ENCODE results near the gene TNFAIP8. TPM values are rescaled to one million over a fixed set of nuclear protein-coding genes. Genes with fewer than 3 reads are reported as not detected.

The TNFAIP8 gene
- total and polyA plus RNA-seq, 3 experiments from 2014 or later: 207 to 311 (median 295) TPM

GRCh38 chr5:119313658-119314605 is 41.9 kb upstream of the TNFAIP8 start:
- Mint-ChIP-seq H3K4me3 (peak overlapping the region in 6 of 7 donors; percentile 13 to 60 (median 29)), H3K9me3 (no peaks in the 10 kb centered on the region), H3K4me1 (peaks cover 89 to 95% (median 94%) of the 10 kb centered on the region in 3 donors), H3K27me3 (no peaks in the 10 kb centered on the region), H3K27ac (peak overlapping the region; percentile 78 to 96 (median 87)), H3K36me3 (peaks cover 3 to 12% (median 4%) of the 10 kb centered on the region in 3 donors)
- ChIA-PET POLR2A (interaction anchor here (1.0 to 1.8 kb wide), 5 partner anchors 17 to 46 kb away, joined by 4 to 10 read pairs (median 5); no protein-coding TSS in a partner anchor), CTCF (interaction anchor here (0.8 to 7.4 kb wide), 16 partner anchors 14 to 326 kb away, joined by 3 to 82 read pairs (median 6); partner anchors contain the start of genes DMXL1 and DTWD2)
- Histone ChIP-seq H3K27ac (ENCODE audit: low read depth, low read length) (no peak overlapping the region), H3K36me3 (ENCODE audit: insufficient read depth, low read length) (no peaks in the 10 kb centered on the region), H3K4me1 (ENCODE audit: insufficient read depth, low read length) (peaks cover 93% of the 10 kb centered on the region), H3K27me3 (ENCODE audit: insufficient read depth, low read length, poor library complexity, severe bottlenecking) (no peaks in the 10 kb centered on the region), H3K4me3 (ENCODE audit: low read length) (no peak overlapping the region), H3K9me3 (ENCODE audit: low read length) (no peaks in the 10 kb centered on the region)
- DNase-seq: no peak

- no peaks in the 10 kb centered on the region for H3K27me3 ChIP-seq (ENCODE audit: insufficient read depth, low read length, poor library complexity, severe bottlenecking)
- peak in 4 of 5 donors; percentile 36 to 69 (median 64) for DNase-seq
- no peak overlapping the region for H3K4me3 ChIP-seq (ENCODE audit: low read length)
- H3K4me1 Mint-ChIP-seq: peaks cover 89 to 95% (median 94%) of the 10 kb centered on the region in 3 donors
- peaks cover 94% of the 10 kb centered on the region for H3K4me1 ChIP-seq (ENCODE audit: insufficient read depth, low read length)
- CTCF ChIA-PET: interaction anchor here (0.6 to 7.4 kb wide), 43 partner anchors 9 to 328 kb away, joined by 3 to 82 read pairs (median 5); partner anchors contain the start of genes DMXL1, DTWD2 and TNFAIP8
- peak overlapping the region; percentile 28 to 70 (median 64) for H3K4me3 Mint-ChIP-seq
- H3K9me3 Mint-ChIP-seq: no peaks in the 10 kb centered on the region
- H3K27me3 Mint-ChIP-seq: no peaks in the 10 kb centered on the region
- H3K9me3 ChIP-seq (ENCODE audit: low read length): no peaks in the 10 kb centered on the region
- H3K27ac ChIP-seq (ENCODE audit: low read depth, low read length): peak overlapping the region; percentile 20
- POLR2A ChIA-PET: interaction anchor here (0.6 to 1.8 kb wide), 10 partner anchors 10 to 328 kb away, joined by 3 to 10 read pairs (median 4); partner anchors contain the start of gene DTWD2
- no peaks in the 10 kb centered on the region for H3K36me3 ChIP-seq (ENCODE audit: insufficient read depth, low read length)
- H3K27ac Mint-ChIP-seq: peak overlapping the region; percentile 78 to 96 (median 87)
- peaks cover 0 to 13% (median 4%) of the 10 kb centered on the region in 3 donors for H3K36me3 Mint-ChIP-seq
Measured at GRCh38 chr5:119315516-119315949, 40.3 kb upstream of the TNFAIP8 start.

- no peaks in the 10 kb centered on the region for H3K27me3 Mint-ChIP-seq
- ChIA-PET POLR2A (interaction anchor here (0.6 to 1.8 kb wide), 10 partner anchors 10 to 328 kb away, joined by 3 to 10 read pairs (median 4); partner anchors contain the start of gene DTWD2), CTCF (interaction anchor here (0.6 to 7.4 kb wide), 35 partner anchors 8 to 328 kb away, joined by 3 to 82 read pairs (median 5); partner anchors contain the start of genes DMXL1, DTWD2 and TNFAIP8)
- peaks cover 90 to 95% (median 94%) of the 10 kb centered on the region in 3 donors for H3K4me1 Mint-ChIP-seq
- no peak overlapping the region for H3K27ac ChIP-seq (ENCODE audit: low read depth, low read length)
- H3K4me1 ChIP-seq (ENCODE audit: insufficient read depth, low read length): peaks cover 94% of the 10 kb centered on the region
- H3K36me3 ChIP-seq (ENCODE audit: insufficient read depth, low read length): no peaks in the 10 kb centered on the region
- H3K4me3 Mint-ChIP-seq: peak overlapping the region in 6 of 7 donors; percentile 28 to 70 (median 57)
- no peaks in the 10 kb centered on the region for H3K9me3 Mint-ChIP-seq
- peak overlapping the region; percentile 78 to 96 (median 87) for H3K27ac Mint-ChIP-seq
- no peaks in the 10 kb centered on the region for H3K27me3 ChIP-seq (ENCODE audit: insufficient read depth, low read length, poor library complexity, severe bottlenecking)
- DNase-seq: peak in 1 of 5 donors; percentile 51
- H3K4me3 ChIP-seq (ENCODE audit: low read length): no peak overlapping the region
- H3K9me3 ChIP-seq (ENCODE audit: low read length): no peaks in the 10 kb centered on the region
- H3K36me3 Mint-ChIP-seq: peaks cover 0 to 13% (median 4%) of the 10 kb centered on the region in 3 donors
Measured at GRCh38 chr5:119316086-119316485, 39.7 kb upstream of the TNFAIP8 start.

GRCh38 chr5:119316906-119317305 is 38.9 kb upstream of the TNFAIP8 start:
- Mint-ChIP-seq H3K27ac (peak overlapping the region in 7 of 8 donors; percentile 75 to 96 (median 80)), H3K36me3 (peaks cover 0 to 15% (median 8%) of the 10 kb centered on the region in 3 donors), H3K4me1 (peaks cover 93 to 96% (median 96%) of the 10 kb centered on the region in 3 donors), H3K27me3 (no peaks in the 10 kb centered on the region), H3K4me3 (peak overlapping the region in 1 of 7 donors; percentile 17), H3K9me3 (no peaks in the 10 kb centered on the region)
- POLR2A ChIA-PET: no interaction called here
- no peaks in the 10 kb centered on the region for H3K27me3 ChIP-seq (ENCODE audit: insufficient read depth, low read length, poor library complexity, severe bottlenecking)
- no peaks in the 10 kb centered on the region for H3K36me3 ChIP-seq (ENCODE audit: insufficient read depth, low read length)
- no peak overlapping the region for H3K4me3 ChIP-seq (ENCODE audit: low read length)
- H3K4me1 ChIP-seq (ENCODE audit: insufficient read depth, low read length): peaks cover 95% of the 10 kb centered on the region
- no peak for DNase-seq
- no peaks in the 10 kb centered on the region for H3K9me3 ChIP-seq (ENCODE audit: low read length)
- no peak overlapping the region for H3K27ac ChIP-seq (ENCODE audit: low read depth, low read length)
- CTCF ChIA-PET: interaction anchor here (0.6 to 2.0 kb wide), 4 partner anchors 20 to 326 kb away, joined by 3 to 15 read pairs (median 6); no protein-coding TSS in a partner anchor

GRCh38 chr5:119318256-119318894 is 37.4 kb upstream of the TNFAIP8 start:
- peak overlapping the region; percentile 72 to 95 (median 88) for H3K27ac Mint-ChIP-seq
- no peaks in the 10 kb centered on the region for H3K27me3 ChIP-seq (ENCODE audit: insufficient read depth, low read length, poor library complexity, severe bottlenecking)
- POLR2A ChIA-PET: interaction anchor here (0.7 kb wide), 1 partner anchor 47 kb away, joined by 3 read pairs; no protein-coding TSS in a partner anchor
- peaks cover 0 to 15% (median 8%) of the 10 kb centered on the region in 3 donors for H3K36me3 Mint-ChIP-seq
- peak in 2 of 5 donors; percentile 38 to 51 for DNase-seq
- H3K27ac ChIP-seq (ENCODE audit: low read depth, low read length): no peak overlapping the region
- H3K27me3 Mint-ChIP-seq: no peaks in the 10 kb centered on the region
- peaks cover 93 to 96% (median 96%) of the 10 kb centered on the region in 3 donors for H3K4me1 Mint-ChIP-seq
- CTCF ChIA-PET: interaction anchor here (1.1 kb wide), 1 partner anchor 93 kb away, joined by 3 read pairs; no protein-coding TSS in a partner anchor
- H3K9me3 ChIP-seq (ENCODE audit: low read length): no peaks in the 10 kb centered on the region
- H3K4me1 ChIP-seq (ENCODE audit: insufficient read depth, low read length): peaks cover 95% of the 10 kb centered on the region
- no peaks in the 10 kb centered on the region for H3K9me3 Mint-ChIP-seq
- no peaks in the 10 kb centered on the region for H3K36me3 ChIP-seq (ENCODE audit: insufficient read depth, low read length)
- H3K4me3 Mint-ChIP-seq: peak overlapping the region in 6 of 7 donors; percentile 28 to 71 (median 62)
- no peak overlapping the region for H3K4me3 ChIP-seq (ENCODE audit: low read length)

- DNase-seq: no peak
- Histone ChIP-seq H3K27me3 (ENCODE audit: insufficient read depth, low read length, poor library complexity, severe bottlenecking) (no peaks in the 10 kb centered on the region), H3K36me3 (ENCODE audit: insufficient read depth, low read length) (no peaks in the 10 kb centered on the region), H3K9me3 (ENCODE audit: low read length) (no peaks in the 10 kb centered on the region), H3K4me1 (ENCODE audit: insufficient read depth, low read length) (peaks cover 95% of the 10 kb centered on the region), H3K4me3 (ENCODE audit: low read length) (no peak overlapping the region), H3K27ac (ENCODE audit: low read depth, low read length) (no peak overlapping the region)
- H3K9me3 Mint-ChIP-seq: no peaks in the 10 kb centered on the region
- H3K4me1 Mint-ChIP-seq: peaks cover 92 to 96% (median 96%) of the 10 kb centered on the region in 3 donors
- H3K27ac Mint-ChIP-seq: peak overlapping the region in 7 of 8 donors; percentile 27 to 96 (median 86)
- no peaks in the 10 kb centered on the region for H3K27me3 Mint-ChIP-seq
- ChIA-PET CTCF (no interaction called here), POLR2A (no interaction called here)
- peaks cover 0 to 15% (median 8%) of the 10 kb centered on the region in 3 donors for H3K36me3 Mint-ChIP-seq
- H3K4me3 Mint-ChIP-seq: peak overlapping the region in 4 of 7 donors; percentile 30 to 66 (median 44)
Measured at GRCh38 chr5:119319401-119319800, 36.4 kb upstream of the TNFAIP8 start.

GRCh38 chr5:119319890-119320289 is 35.9 kb upstream of the TNFAIP8 start:
- H3K36me3 ChIP-seq (ENCODE audit: insufficient read depth, low read length): no peaks in the 10 kb centered on the region
- H3K4me1 ChIP-seq (ENCODE audit: insufficient read depth, low read length): peaks cover 95% of the 10 kb centered on the region
- no peak overlapping the region for H3K4me3 ChIP-seq (ENCODE audit: low read length)
- Mint-ChIP-seq H3K4me1 (peaks cover 91 to 96% (median 96%) of the 10 kb centered on the region in 3 donors), H3K4me3 (peak overlapping the region in 4 of 7 donors; percentile 55 to 67 (median 60)), H3K27ac (peak overlapping the region in 7 of 8 donors; percentile 84 to 96 (median 87)), H3K27me3 (no peaks in the 10 kb centered on the region), H3K36me3 (peaks cover 0 to 15% (median 8%) of the 10 kb centered on the region in 3 donors), H3K9me3 (no peaks in the 10 kb centered on the region)
- no peaks in the 10 kb centered on the region for H3K9me3 ChIP-seq (ENCODE audit: low read length)
- no peak for DNase-seq
- ChIA-PET POLR2A (no interaction called here), CTCF (no interaction called here)
- no peaks in the 10 kb centered on the region for H3K27me3 ChIP-seq (ENCODE audit: insufficient read depth, low read length, poor library complexity, severe bottlenecking)
- H3K27ac ChIP-seq (ENCODE audit: low read depth, low read length): peak overlapping the region; percentile 48

Measured in CD8-positive, alpha-beta memory T cell (primary cell).